Activated CD4-positive, alpha-beta T cell treated with anti-CD3 and anti-CD28 coated beads, Interleukin-2, amount 50 U/mL, for 16 hours (primary cell): ENCODE data around the gene SPATA22.
"Not testable (repeated sequence)": the region's sequence is repeated elsewhere in the genome, so short reads cannot be mapped to it uniquely, and the experiment has no call there.

Source experiments
- DNase-seq: peaks from one replicate; pipeline ENCODE4 v3.0.0-alpha.2; 2020

Gene SPATA22

DNA sequence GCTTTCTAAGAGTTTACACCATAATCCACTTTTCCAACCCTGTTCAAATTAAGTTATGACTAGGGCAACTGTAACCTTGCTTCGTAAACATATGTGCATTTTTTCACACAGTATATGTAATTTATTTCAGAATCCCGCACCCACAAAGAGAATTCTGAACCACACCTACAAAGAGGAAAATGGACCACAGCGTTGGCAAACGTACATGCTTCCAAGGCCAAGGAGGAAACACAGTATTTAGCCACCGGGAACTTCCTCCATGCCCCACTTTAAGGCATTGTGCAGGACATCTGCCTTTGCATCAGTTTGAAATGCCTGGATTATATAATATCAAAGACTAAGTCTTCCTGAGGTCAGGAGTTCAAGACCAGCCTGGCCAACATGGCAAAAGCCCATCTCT, 2.1 kb downstream of the SPATA22 start:
- DNase-seq: no peak

DNA sequence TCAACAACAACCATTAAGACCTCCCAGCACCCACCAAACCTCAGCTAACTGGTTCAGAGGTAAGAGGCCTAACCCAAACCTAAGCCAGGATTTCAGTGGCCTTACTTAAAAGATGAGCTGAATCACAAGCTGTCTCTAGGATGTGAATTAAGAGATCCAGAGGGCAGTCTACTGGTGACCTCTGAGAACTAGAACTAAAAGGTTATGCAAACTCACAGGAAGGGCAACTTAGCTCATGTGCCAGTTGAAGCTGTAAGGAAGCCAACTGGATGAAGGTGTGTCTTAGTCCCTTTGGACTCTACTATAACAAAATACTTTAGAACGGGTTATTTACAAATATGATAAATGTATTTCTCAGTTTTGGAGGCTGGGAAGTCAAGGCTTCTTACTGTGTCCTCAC, 5.3 kb downstream of the SPATA22 start:
- not testable (repeated sequence) for DNase-seq

DNA sequence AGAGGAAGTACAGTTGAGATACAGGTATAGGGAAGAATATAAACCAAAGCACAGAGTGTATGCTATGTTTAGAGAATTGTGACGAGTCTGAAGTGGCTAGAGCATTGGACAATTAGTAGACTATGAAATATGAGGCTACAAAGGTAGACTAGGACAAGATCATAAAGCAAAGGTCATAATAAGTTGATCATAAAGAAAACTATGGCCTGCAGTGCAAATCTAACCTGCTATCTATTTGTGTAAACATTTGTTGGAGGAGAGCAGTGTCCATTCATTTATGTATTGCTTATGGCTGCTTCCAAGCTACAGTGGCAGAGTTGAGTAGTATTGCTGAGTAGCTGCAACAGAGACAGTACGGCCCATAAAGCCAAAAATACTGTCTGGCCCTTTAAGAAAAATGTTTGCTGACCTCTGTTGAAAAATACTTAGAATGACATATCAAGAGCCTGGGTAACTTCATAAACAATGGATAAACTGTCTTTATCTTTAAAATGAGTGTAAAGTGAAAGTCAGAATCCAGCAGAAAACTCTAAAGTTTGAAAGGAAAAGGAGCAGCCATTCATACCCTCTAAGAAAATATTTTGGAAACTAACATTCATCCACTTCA, 23.5 kb downstream of the SPATA22 start:
- DNase-seq: no peak

DNA sequence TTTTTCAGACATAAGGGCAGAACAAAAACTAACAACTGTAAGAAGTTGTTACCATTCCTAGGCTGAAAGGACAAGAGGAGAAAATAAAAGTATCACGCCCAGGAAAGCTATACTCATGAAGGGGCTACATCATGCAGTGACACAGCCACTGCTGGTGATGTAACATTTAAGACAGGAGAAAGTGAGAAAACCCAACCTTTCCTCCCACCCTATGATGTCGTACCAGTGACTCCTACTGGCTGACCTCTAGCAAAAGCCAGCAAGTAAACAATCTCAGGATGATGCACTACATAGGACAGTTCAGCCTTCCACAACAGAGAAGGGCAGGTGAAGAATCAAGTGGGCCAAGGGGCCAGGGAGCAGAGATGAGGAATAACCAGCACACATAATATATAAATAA, 24.0 kb downstream of the SPATA22 start:
- peak; percentile 2 for DNase-seq

DNA sequence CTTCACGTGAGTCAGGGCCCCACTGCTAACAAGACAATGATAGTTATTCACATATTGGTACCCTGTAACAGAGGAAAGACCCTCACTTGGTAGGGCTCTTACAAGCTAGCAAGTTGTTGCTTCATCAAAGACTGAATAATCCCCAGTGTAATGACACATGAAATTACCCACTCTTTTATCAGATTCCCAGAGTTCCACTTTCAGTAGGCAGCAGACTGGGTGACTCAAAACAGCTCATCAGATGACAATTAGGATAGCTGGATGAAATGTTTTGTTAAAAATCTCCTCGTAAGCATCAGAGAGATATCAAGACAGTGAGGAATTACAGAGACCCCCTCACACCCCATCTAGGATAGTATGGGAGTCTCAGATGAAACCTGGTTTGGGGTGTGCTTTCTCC, 31.2 kb downstream of the SPATA22 start:
- DNase-seq: no peak

DNA sequence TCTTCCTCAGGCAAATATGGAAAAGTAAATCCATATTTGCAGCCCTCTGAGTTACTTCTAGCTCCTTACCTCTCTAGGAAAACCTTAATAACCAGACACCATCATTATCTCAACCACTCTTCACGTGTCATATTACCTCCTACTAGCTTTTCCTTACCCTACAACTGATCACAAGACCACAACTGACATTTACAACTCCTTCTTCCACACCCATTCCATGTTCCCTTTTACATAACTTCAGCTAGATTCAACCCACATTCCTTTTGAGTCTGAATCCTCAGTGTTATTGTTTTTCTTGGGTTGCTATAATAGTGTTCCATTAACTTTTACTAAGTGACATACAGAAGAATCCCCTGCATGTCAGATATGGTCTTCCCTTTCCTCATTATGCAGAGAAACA, 33.3 kb downstream of the SPATA22 start:
- DNase-seq: no peak

DNA sequence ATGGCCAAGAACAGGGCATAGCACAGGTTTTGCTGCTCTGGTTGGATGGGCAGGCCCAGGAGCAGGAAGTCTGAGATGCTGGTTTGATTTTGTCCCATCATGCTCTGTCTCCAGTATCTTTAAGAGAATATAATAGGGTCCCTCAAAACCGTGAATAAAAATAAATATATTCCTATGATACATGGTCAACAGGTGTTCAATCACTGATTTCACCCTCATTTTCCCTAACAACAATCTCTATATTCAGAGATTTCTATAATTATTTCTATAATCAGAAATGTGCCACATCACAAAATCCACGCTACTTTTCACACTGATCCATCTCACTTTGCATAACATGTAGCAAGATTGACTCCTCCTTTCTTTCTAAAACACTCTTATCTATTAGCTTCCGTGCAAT, 37.9 kb downstream of the SPATA22 start, which contains the start of gene OR1E2:
OR1E2 (minus strand) TSS at position 101 of the 400 bp plus-strand sequence; CDS start at position 101, 0 bp downstream.
- no peak for DNase-seq

DNA sequence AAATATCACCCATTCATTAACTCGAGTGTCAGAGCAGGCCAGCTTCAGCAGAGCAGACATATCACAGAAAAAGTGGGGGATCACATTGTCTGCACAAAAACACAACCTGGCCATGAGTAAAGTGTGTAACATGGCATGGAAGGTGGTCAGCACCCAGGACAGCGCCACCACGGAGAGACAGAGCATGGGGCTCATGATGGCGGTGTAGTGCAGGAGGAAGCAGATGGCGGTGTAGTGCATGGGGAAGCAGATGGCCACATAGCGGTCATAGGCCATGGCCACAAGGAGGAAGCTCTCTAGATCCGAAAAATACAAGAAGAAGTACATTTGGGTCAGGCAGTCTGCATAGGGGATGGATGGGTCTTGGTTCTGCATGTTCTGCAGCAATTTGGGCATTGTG, 38.4 kb downstream of the SPATA22 start:
- DNase-seq: not testable (repeated sequence)

DNA sequence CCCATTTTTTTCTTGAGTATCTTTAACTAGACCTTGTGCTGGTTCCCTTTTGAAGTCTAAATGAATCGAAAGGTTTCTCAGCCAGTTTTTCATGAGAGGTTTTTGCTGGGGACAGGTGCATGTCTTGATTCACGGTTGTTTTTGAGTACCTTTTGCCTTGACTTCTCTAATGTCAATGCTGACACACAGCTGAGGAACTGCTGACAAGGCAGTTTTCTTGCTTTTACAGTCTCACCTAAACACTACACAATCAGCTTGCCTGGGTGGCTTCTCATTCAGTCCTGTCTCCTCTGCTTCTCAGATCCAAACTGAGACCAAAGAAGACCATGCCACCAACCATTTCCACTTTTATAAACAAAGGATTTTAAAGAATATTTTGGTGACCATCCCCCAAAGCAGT, 53.4 kb downstream of the SPATA22 start:
- DNase-seq: no peak

DNA sequence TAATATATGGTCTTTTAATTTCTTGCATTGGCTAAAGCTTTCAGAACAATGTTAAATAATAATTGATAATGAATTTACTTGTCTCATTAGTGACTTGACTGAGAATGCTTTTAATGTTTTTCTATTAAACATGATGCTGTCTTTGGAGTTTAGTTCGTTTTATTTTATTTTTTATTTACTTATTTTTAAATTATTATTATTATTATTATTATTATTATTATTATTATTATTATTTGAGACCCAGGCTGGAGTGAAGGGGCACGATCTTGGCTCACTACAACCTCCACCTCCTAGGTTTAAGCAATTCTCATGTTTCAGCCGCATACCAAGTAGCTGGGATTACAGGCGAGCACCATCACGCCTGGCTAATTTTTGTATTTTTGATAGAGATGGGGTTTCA, 56.0 kb downstream of the SPATA22 start:
- DNase-seq: no peak

DNA sequence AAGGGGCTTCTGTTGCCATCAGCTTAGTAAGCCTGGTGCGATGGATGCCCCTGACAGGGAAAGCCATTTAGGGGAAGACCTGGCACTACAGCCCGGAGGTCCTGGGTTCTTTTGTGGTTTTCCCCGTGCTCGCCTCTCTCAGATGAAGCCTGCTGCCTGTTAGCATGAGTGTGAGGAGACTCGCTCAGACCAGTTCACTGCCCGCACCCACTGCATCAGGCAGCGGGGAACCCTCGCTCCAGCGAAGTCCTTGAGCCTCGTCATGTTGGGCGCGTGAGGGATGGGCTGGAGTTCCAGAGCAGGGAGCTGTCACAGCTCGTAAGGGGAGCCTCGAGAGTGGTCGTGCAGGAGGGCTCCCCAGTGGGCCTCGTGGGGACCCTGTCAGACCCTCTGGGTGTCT, 59.4 kb downstream of the SPATA22 start:
- not testable (repeated sequence) for DNase-seq

DNA sequence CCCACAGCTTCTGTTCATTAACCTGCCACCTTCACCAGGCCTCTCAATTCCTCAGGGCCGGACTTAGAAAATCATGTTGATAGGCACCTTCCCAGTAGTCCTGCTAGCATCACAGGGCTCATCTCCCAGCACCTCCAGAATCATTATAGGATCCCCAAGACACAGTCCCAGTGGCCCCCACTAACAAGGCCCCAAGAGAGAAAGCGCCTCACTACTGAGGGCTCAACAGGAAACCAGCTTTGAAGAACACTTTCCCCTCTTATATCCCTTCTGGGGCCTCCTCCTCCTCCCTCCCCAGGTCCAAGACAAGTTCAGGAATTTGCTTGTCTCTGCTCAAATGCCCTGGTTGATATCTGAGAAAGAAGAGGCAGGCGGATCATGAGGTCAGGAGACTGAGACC, 60.5 kb downstream of the SPATA22 start, which contains the start of gene OR3A3:
OR3A3 (plus strand) TSS at position 301 of the 400 bp plus-strand sequence.
- DNase-seq: no peak

DNA sequence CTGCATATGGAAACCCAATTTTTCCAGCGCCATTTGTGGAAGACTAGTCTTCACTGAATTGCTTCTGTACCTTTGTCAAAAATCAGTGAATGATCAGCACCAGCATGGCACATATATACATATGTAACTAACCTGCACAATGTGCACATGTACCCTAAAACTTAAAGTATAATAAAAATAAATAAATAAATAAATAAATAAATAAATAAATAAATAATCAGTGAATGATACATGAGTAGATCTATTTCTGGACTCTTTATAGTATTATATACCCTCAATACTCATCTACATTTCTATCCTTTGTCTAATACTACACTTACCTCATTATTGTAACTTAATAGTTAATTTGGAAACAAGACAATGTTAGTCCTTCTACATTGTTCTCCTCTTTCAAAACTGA, 67.8 kb downstream of the SPATA22 start:
- not testable (repeated sequence) for DNase-seq

DNA sequence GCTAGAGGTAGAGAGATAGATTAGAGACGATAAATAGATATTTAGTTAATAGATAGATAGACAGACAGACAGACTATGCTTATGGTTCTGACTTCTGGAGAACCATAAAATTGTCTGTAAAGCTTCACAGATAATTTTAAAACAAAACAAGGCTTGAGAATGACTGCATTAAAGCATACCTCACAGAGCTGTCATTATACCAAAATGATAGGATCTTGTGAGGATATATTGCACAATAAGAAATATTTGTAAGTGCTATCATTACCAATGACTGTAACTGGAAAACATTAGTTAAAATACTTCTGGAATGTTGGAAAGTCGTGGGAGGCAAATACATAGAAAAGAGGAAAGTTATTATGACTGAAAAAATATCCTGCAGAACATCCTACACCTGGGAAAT, 69.8 kb downstream of the SPATA22 start:
- DNase-seq: no peak

DNA sequence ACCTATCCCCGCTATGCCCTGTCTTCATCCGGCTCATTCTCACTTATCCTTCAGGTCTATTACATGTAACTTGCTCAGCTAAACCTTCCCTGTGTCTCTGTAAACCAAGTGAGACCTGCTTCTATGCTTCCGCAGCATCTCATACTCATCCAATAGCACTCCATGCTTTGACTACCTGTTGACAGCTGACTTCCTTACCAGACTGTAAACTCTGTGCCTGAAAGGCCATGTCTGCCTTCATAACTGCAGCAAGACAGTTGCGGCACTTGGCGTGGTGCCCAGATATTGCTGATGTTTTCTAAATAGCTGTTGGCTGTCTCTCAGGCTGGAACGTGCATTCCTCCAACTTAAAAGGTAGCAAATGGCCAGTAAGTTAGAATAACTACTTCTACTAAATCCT, 71.6 kb downstream of the SPATA22 start:
- no peak for DNase-seq

DNA sequence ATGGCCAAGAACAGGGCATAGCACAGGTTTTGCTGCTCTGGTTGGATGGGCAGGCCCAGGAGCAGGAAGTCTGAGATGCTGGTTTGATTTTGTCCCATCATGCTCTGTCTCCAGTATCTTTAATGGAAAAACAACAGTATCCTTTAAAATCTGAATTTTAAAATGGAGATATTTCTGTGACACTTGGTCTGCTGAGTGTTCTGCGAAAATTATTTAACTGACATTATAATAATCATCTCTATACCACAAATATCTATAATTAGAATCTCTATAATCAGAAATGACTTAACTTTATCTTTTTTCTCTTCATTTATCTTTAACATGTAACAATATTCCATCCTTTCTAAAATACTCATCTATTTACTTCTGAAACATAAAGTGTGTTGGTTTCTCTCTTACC, 73.3 kb downstream of the SPATA22 start, which contains the start of gene OR1E1:
OR1E1 (minus strand) TSS at position 101 of the 400 bp plus-strand sequence; CDS start at position 101, 0 bp downstream.
- DNase-seq: no peak

DNA sequence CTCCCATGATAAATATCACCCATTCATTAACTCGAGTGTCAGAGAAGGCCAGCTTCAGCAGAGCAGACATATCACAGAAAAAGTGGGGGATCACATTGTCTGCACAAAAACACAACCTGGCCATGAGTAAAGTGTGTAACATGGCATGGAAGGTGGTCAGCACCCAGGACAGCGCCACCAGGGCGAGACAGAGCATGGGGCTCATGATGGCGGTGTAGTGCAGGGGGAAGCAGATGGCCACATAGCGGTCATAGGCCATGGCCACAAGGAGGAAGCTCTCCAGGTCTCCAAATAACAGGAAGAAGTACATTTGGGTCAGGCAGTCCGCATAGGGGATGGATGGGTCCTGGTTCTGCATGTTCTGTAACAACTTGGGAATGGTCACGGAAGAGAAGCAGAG, 73.8 kb downstream of the SPATA22 start:
- not testable (repeated sequence) for DNase-seq
